Measurements from ENCODE around the gene CDC42SE2. TPM values are rescaled to one million over a fixed set of nuclear protein-coding genes. Genes with fewer than 3 reads are reported as not detected.

Gene CDC42SE2
- total and polyA plus RNA-seq, 2 of the 4 experiments (the other 2 are of a cell fraction) = 12.5 to 19.4 TPM

GRCh38 chr5:131262953-131263541, 806 bp upstream of the CDC42SE2 start (continued):
- TF ChIP-seq CTCF (conservative IDR thresholded peaks at IDR 0.05; ENCODE audit: low read depth, low read length) = no peak
